AG08396 (cell line): ENCODE measurements around the gene PRPF31.

Experiments
- DNase-seq: peaks from one replicate; pipeline ENCODE4 v3.0.0; 2012; ENCODE audit warnings: low spot score, mixed read lengths

Gene PRPF31

GRCh38 chr19:54108496-54108895 is 7.1 kb upstream of the PRPF31 start:
- DNase-seq, result no peak

GRCh38 chr19:54109651-54110050 is 5.9 kb upstream of the PRPF31 start:
- DNase-seq, result no peak

GRCh38 chr19:54114340-54115108 is 1.0 kb upstream of the PRPF31 start:
- no peak for DNase-seq

- DNase-seq, result no peak
Observed at GRCh38 chr19:54121259-54121658, 5.7 kb downstream of the PRPF31 start.

DNA sequence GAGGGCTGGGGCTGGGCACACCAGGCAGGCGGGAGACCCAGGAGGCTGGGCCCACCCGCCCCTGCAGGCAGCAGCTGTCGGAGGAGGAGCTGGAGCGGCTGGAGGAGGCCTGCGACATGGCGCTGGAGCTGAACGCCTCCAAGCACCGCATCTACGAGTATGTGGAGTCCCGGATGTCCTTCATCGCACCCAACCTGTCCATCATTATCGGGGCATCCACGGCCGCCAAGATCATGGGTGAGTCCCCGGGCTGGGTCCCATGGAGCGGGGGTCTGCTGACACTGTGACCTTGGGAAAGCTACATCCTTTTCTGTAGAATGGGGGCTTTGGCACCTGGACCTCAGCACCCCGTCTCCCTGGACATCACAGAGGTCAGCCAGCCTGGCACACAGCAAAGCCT is 8.1 kb downstream of the PRPF31 start:
- no peak for DNase-seq

GRCh38 chr19:54124393-54124792 is 8.8 kb downstream of the PRPF31 start:
- DNase-seq, result no peak

GRCh38 chr19:54125713-54126112 is 10.2 kb downstream of the PRPF31 start:
- DNase-seq, result no peak

DNA sequence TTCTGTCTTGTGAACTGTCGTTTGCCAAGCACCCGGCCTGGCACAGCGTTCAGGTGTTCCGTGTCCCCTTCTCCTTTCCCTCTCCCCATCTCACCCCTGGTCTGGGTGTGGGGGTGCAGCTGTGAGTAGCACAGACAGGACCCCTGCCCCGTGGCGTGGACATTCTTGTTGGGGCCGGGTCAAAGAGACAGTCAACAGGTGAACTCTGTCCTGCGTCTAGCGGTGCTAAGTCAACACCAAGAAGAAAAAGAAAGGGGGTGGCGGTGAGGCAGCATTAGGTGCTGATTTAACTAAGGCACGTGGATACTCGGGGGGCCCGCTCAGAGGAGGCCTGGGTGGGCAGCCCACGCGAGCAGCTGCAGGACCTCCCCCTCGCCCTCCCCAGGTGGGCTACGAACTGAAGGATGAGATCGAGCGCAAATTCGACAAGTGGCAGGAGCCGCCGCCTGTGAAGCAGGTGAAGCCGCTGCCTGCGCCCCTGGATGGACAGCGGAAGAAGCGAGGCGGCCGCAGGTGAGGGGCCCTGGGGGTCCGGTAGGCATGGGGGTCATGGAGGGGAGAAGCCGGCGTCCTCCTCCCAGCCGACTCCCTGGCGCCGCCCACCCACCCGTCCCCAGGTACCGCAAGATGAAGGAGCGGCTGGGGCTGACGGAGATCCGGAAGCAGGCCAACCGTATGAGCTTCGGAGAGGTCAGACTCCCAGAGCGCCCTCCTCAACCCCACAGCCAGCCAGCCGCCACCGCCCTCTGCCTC is 12.3 kb downstream of the PRPF31 start:
- DNase-seq, result no peak

- no peak for DNase-seq
Observed at GRCh38 chr19:54128441-54128725, 12.8 kb downstream of the PRPF31 start.

- DNase-seq, result no peak
Observed at GRCh38 chr19:54128796-54129616, 13.5 kb downstream of the PRPF31 start.

GRCh38 chr19:54129617-54129996 is 14.1 kb downstream of the PRPF31 start:
- no peak for DNase-seq

GRCh38 chr19:54133312-54133956 is 17.9 kb downstream of the PRPF31 start:
- DNase-seq, result no peak

- DNase-seq, result no peak
Observed at GRCh38 chr19:54133957-54134590, 18.5 kb downstream of the PRPF31 start.

- DNase-seq, result peak; percentile 28
Observed at GRCh38 chr19:54136086-54136863, 20.7 kb downstream of the PRPF31 start.

GRCh38 chr19:54136864-54137698 is 21.5 kb downstream of the PRPF31 start:
- DNase-seq, result peak; percentile 99

DNA sequence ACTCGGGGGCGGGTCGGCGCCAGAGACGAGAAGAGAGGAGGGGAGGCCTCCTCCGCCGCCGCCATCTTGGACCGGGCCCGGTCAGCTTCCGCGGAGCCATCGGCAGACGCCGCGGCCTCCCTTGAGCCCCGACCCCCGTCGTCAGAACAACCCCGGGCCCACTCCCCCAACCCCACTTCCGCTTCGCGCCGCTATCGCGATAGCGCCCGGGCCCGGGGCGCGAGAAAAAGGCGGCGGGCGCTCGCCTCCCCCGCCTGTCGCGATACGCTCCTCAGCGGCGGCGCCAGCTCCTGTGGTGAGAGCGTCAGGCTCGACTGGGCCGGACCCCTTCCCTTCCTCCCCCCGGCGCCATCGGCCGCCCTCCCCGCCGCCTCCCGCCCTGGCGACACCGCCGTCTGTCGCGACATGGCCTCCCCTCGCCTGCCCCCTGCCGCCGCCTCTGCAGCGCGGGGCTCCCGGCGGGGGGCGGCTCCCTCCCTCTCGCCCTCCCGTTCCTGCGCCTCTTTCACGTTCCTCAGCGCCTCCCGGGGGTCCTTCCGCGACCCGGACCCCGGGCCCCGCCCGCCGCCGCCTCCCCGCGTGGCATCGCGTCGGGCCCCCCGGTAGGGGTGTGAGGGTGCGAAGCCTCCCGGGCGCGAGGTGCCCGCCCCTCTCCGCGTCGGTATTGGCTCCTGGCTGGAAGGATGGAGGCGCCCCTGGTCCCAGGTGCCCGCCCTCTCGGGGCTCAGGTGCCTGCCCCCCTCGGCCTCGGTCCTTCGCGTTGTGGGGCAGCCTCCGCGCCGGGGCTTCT is 22.3 kb downstream of the PRPF31 start, which contains the start of gene CNOT3:
Gene CNOT3, plus strand, starts transcription at position 64 of the 790 bp plus-strand sequence. CDS start 5,217 bp downstream, outside the sequence.
- DNase-seq, result peak; percentile 39

GRCh38 chr19:54138489-54139256 is 23.1 kb downstream of the PRPF31 start:
- no peak for DNase-seq

DNA sequence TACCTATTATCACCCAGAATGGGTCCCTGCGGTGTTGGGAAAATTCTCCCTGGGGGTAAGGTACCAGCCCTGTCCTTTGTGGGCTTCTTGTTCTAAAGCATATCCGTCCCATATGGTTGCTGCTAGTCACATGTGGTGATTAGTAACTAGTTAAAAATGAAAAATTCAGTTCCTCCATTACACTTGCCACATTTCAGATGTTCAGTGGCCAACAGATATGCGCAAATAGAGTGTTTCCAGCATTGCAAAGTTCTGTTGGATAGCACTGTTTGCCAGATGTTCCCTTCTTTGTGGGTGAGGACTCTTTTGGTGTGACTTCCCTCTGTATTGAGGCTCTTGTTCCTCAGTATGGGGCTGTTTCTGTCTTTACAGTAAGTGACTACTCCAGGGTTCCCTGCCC is 25.8 kb downstream of the PRPF31 start:
- DNase-seq, result no peak
